Neural progenitor cell (in vitro differentiated cells): ENCODE data around the gene MAD1L1. TPM values are rescaled to one million over a fixed set of nuclear protein-coding genes. Genes with fewer than 3 reads are reported as not detected.

Experiments
- DNase-seq: peaks from one replicate; pipeline ENCODE4 v3.0.0-alpha.2; 2016; ENCODE audit warnings: low spot score
- H2AFZ ChIP-seq: fragments of 200-600 bp; sonication (generic); replicated peaks from 2 replicates; pipeline ENCODE4 v1.6.1; 2016; ENCODE audit warnings: antibody characterized with exemption
- H3F3A ChIP-seq: fragments of 200-600 bp; sonication (generic); 2 replicates; pipeline ENCODE4 v1.6.1; 2016; ENCODE audit warnings: antibody characterized with exemption, low read depth
- H3K27ac ChIP-seq: fragments of 200-600 bp; sonication (generic); 2 replicates; pipeline ENCODE4 v1.5.1; 2016; ENCODE audit warnings: mild to moderate bottlenecking
- H3K27me3 ChIP-seq: fragments of 200-600 bp; sonication (generic); 2 replicates; pipeline ENCODE4 v1.6.1; 2016; ENCODE audit warnings: mild to moderate bottlenecking, moderate library complexity
- H3K36me3 ChIP-seq: fragments of 200-600 bp; sonication (generic); 2 replicates; pipeline ENCODE4 v1.5.1; 2016
- H3K4me1 ChIP-seq: fragments of 200-600 bp; sonication (generic); 2 replicates; pipeline ENCODE4 v1.6.1; 2016; ENCODE audit warnings: mixed run types
- H3K4me2 ChIP-seq: fragments of 200-600 bp; sonication (generic); 2 replicates; pipeline ENCODE4 v1.6.1; 2016
- H3K4me3 ChIP-seq: fragments of 200-600 bp; sonication (generic); 2 replicates; pipeline ENCODE4 v1.5.1; 2016
- H3K79me2 ChIP-seq: fragments of 200-600 bp; sonication (generic); 2 replicates; pipeline ENCODE4 v1.6.1; 2016; ENCODE audit warnings: low read depth
- H3K9ac ChIP-seq: fragments of 200-600 bp; sonication (generic); 2 replicates; pipeline ENCODE4 v1.6.1; 2016
- H3K9me3 ChIP-seq: fragments of 200-600 bp; sonication (generic); 2 replicates; pipeline ENCODE4 v1.5.1; 2016; ENCODE audit warnings: low read depth
- H4K20me1 ChIP-seq: fragments of 200-600 bp; sonication (generic); 2 replicates; pipeline ENCODE4 v1.6.1; 2016; ENCODE audit warnings: low read depth
- H3K27ac Mint-ChIP-seq: 3 replicates; pipeline ENCODE4 v1.8.0; 2021; ENCODE audit warnings: mixed read lengths
- H3K27me3 Mint-ChIP-seq: 2 replicates; pipeline ENCODE4 v1.8.0; 2022; ENCODE audit warnings: low read depth, mild to moderate bottlenecking, inconsistent platforms, moderate library complexity, mixed read lengths; ENCODE audit not compliant: insufficient read depth
- H3K36me3 Mint-ChIP-seq: 3 replicates; pipeline ENCODE4 v1.8.0; 2021; ENCODE audit warnings: mixed read lengths
- H3K4me1 Mint-ChIP-seq: 3 replicates; pipeline ENCODE4 v1.8.0; 2021; ENCODE audit warnings: mixed read lengths
- H3K4me3 Mint-ChIP-seq: 3 replicates; pipeline ENCODE4 v1.8.0; 2021; ENCODE audit warnings: mild to moderate bottlenecking, moderate library complexity, mixed read lengths
- H3K9me3 Mint-ChIP-seq: 3 replicates; pipeline ENCODE4 v1.8.0; 2020; ENCODE audit warnings: mixed read lengths
- CTCF ChIP-seq: fragments of 200-600 bp; sonication (generic); IDR thresholded peaks from 2 replicates; pipeline ENCODE4 v1.5.1; 2017; ENCODE audit warnings: antibody characterized with exemption, mild to moderate bottlenecking
- EZH2 ChIP-seq: fragments of 200-600 bp; sonication (generic); IDR thresholded peaks from 2 replicates; pipeline ENCODE4 v1.6.1; 2017; ENCODE audit warnings: antibody characterized with exemption, mild to moderate bottlenecking, moderate library complexity
- EZH2phosphoT487 ChIP-seq: fragments of 200-600 bp; sonication (generic); IDR thresholded peaks from 2 replicates; pipeline ENCODE4 v1.6.1; 2017; ENCODE audit warnings: antibody characterized with exemption
- total RNA-seq: library from RNA; depleted of rRNA; stranded (reverse); fragments of >200 nt; gene quantifications from 2 replicates; pipeline ENCODE4 v1.2.3, GENCODE V29; 2015; ENCODE audit warnings: low replicate concordance

The MAD1L1 gene
- total RNA-seq, 1 donor from 2014 or later: 23.7 TPM

GRCh38 chr7:1893036-1893435 is 339.7 kb downstream of the MAD1L1 start:
- DNase-seq: peak; percentile 54
- H3K4me3 ChIP-seq: no peak overlapping the region
- Mint-ChIP-seq H3K36me3 (peaks cover 10% of the 10 kb centered on the region), H3K4me3 (no peak overlapping the region), H3K9me3 (peaks cover 5% of the 10 kb centered on the region), H3K27me3 (peaks cover 4% of the 10 kb centered on the region), H3K4me1 (peaks cover 17% of the 10 kb centered on the region), H3K27ac (no peak overlapping the region)
- H3K27me3 ChIP-seq: no peaks in the 10 kb centered on the region
- H3K36me3 ChIP-seq: no peaks in the 10 kb centered on the region
- no peaks in the 10 kb centered on the region for H3K9me3 ChIP-seq
- H3K79me2 ChIP-seq: no peaks in the 10 kb centered on the region
- H3K9ac ChIP-seq: peak overlapping the region; percentile 28
- H4K20me1 ChIP-seq: no peaks in the 10 kb centered on the region
- no peak overlapping the region for H3K4me2 ChIP-seq
- H3K27ac ChIP-seq: peak overlapping the region; percentile 34
- TF ChIP-seq EZH2 (no peak), CTCF (no peak), EZH2phosphoT487 (no peak)
- no peaks in the 10 kb centered on the region for H3K4me1 ChIP-seq
- no peak overlapping the region for H2AFZ ChIP-seq
- H3F3A ChIP-seq: peaks cover 6% of the 10 kb centered on the region

- Histone ChIP-seq H3K9me3 (no peaks in the 10 kb centered on the region), H3K4me1 (no peaks in the 10 kb centered on the region), H2AFZ (no peak overlapping the region), H3K27me3 (no peaks in the 10 kb centered on the region), H4K20me1 (no peaks in the 10 kb centered on the region), H3F3A (peaks cover 14% of the 10 kb centered on the region), H3K4me2 (no peak overlapping the region), H3K79me2 (no peaks in the 10 kb centered on the region), H3K36me3 (no peaks in the 10 kb centered on the region), H3K27ac (peak overlapping the region; percentile 34), H3K4me3 (no peak overlapping the region), H3K9ac (peak overlapping the region; percentile 28)
- no peak overlapping the region for H3K4me3 Mint-ChIP-seq
- H3K9me3 Mint-ChIP-seq: peaks cover 5% of the 10 kb centered on the region
- H3K36me3 Mint-ChIP-seq: peaks cover 17% of the 10 kb centered on the region
- peak overlapping the region; percentile 86 for H3K27ac Mint-ChIP-seq
- H3K27me3 Mint-ChIP-seq: peaks cover 2% of the 10 kb centered on the region
- no peak for DNase-seq
- H3K4me1 Mint-ChIP-seq: peaks cover 17% of the 10 kb centered on the region
- TF ChIP-seq EZH2: no peak
- no peak for TF ChIP-seq EZH2phosphoT487
- TF ChIP-seq CTCF: no peak
Observed at GRCh38 chr7:1892011-1892965, 340.5 kb downstream of the MAD1L1 start.

- Mint-ChIP-seq H3K27me3 (peaks cover 5% of the 10 kb centered on the region), H3K4me3 (no peak overlapping the region), H3K4me1 (peaks cover 14% of the 10 kb centered on the region), H3K27ac (no peak overlapping the region), H3K9me3 (peaks cover 5% of the 10 kb centered on the region), H3K36me3 (peaks cover 18% of the 10 kb centered on the region)
- H3K9ac ChIP-seq: no peak overlapping the region
- H3F3A ChIP-seq: peaks cover 17% of the 10 kb centered on the region
- no peaks in the 10 kb centered on the region for H3K79me2 ChIP-seq
- no peak overlapping the region for H3K4me3 ChIP-seq
- no peak for DNase-seq
- H3K4me2 ChIP-seq: no peak overlapping the region
- H3K27ac ChIP-seq: no peak overlapping the region
- no peaks in the 10 kb centered on the region for H3K4me1 ChIP-seq
- H3K36me3 ChIP-seq: no peaks in the 10 kb centered on the region
- no peaks in the 10 kb centered on the region for H3K27me3 ChIP-seq
- H4K20me1 ChIP-seq: peaks cover under 1% of the 10 kb centered on the region
- no peak overlapping the region for H2AFZ ChIP-seq
- TF ChIP-seq CTCF (no peak), EZH2 (no peak), EZH2phosphoT487 (no peak)
- H3K9me3 ChIP-seq: no peaks in the 10 kb centered on the region
Observed at GRCh38 chr7:1890289-1891235, 342.2 kb downstream of the MAD1L1 start.
